ENCODE results near the gene RDX. TPM values are rescaled to one million over a fixed set of nuclear protein-coding genes. Genes with fewer than 3 reads are reported as not detected.

RDX gene
- total RNA-seq, 1 donor from 2014 or later = 125 TPM

- intact Hi-C loops (cut with micrococcal nuclease) = no loop called here
Measured at GRCh38 chr11:110131386-110132123, 164.9 kb downstream of the RDX start.

GRCh38 chr11:110130642-110131238 is 165.7 kb downstream of the RDX start:
- Histone ChIP-seq H3K27ac (replicated peaks) (no peak overlapping the region), H3K9me3 (replicated peaks) (no peaks in the 10 kb centered on the region), H3K4me1 (peaks cover 45% of the 10 kb centered on the region), H3K27me3 (ENCODE audit: low read depth) (no peaks in the 10 kb centered on the region), H3K36me3 (no peaks in the 10 kb centered on the region), H3K4me3 (no peak overlapping the region)
- intact Hi-C loops (cut with micrococcal nuclease) = no loop called here
- no peak for TF ChIP-seq CTCF (IDR thresholded peaks at IDR 0.05; ENCODE audit: borderline replicate concordance)
- DNase-seq = no peak

More at GRCh38 chr11:110131386-110132123, 164.9 kb downstream of the RDX start:
- no peak for TF ChIP-seq CTCF (IDR thresholded peaks at IDR 0.05; ENCODE audit: borderline replicate concordance)
- no peaks in the 10 kb centered on the region for H3K27me3 ChIP-seq (ENCODE audit: low read depth)
- no peak overlapping the region for H3K27ac ChIP-seq (replicated peaks)
- no peaks in the 10 kb centered on the region for H3K9me3 ChIP-seq (replicated peaks)
- H3K36me3 ChIP-seq = peaks cover 2% of the 10 kb centered on the region
- no peak overlapping the region for H3K4me3 ChIP-seq
- peaks cover 42% of the 10 kb centered on the region for H3K4me1 ChIP-seq
- DNase-seq = no peak

- TF ChIP-seq CTCF (IDR thresholded peaks at IDR 0.05; ENCODE audit: borderline replicate concordance) = no peak
- no peak for DNase-seq
- H3K9me3 ChIP-seq (replicated peaks) = no peaks in the 10 kb centered on the region
Measured at GRCh38 chr11:110128161-110128560, 168.3 kb downstream of the RDX start.

GRCh38 chr11:110126936-110127335 is 169.5 kb downstream of the RDX start:
- TF ChIP-seq CTCF (IDR thresholded peaks at IDR 0.05; ENCODE audit: borderline replicate concordance) = no peak
- H3K4me1 ChIP-seq = peaks cover 39% of the 10 kb centered on the region
- intact Hi-C loops (cut with micrococcal nuclease) = no loop called here
- H3K36me3 ChIP-seq = no peaks in the 10 kb centered on the region
- no peak for DNase-seq
- no peaks in the 10 kb centered on the region for H3K9me3 ChIP-seq (replicated peaks)
- H3K4me3 ChIP-seq = no peak overlapping the region
- no peak overlapping the region for H3K27ac ChIP-seq (replicated peaks)
- H3K27me3 ChIP-seq (ENCODE audit: low read depth) = no peaks in the 10 kb centered on the region

More at GRCh38 chr11:110128161-110128560, 168.3 kb downstream of the RDX start:
- H3K27ac ChIP-seq (replicated peaks) = no peak overlapping the region
- no peaks in the 10 kb centered on the region for H3K36me3 ChIP-seq
- no peak overlapping the region for H3K4me3 ChIP-seq
- H3K4me1 ChIP-seq = peaks cover 34% of the 10 kb centered on the region
- H3K27me3 ChIP-seq (ENCODE audit: low read depth) = no peaks in the 10 kb centered on the region
- intact Hi-C loops (cut with micrococcal nuclease) = no loop called here

- Histone ChIP-seq H3K27me3 (ENCODE audit: low read depth) (no peaks in the 10 kb centered on the region), H3K4me1 (peaks cover 46% of the 10 kb centered on the region), H3K27ac (replicated peaks) (no peak overlapping the region), H3K4me3 (no peak overlapping the region), H3K36me3 (no peaks in the 10 kb centered on the region), H3K9me3 (replicated peaks) (no peaks in the 10 kb centered on the region)
- TF ChIP-seq CTCF (IDR thresholded peaks at IDR 0.05; ENCODE audit: borderline replicate concordance) = no peak
- intact Hi-C loops (cut with micrococcal nuclease) = no loop called here
- no peak for DNase-seq
Measured at GRCh38 chr11:110125632-110126031, 170.8 kb downstream of the RDX start.

Other genes starting within 250 kb of the RDX start
- gene ZC3H12C, start 203.2 kb downstream of the RDX start, total RNA-seq = 16.8 TPM
- gene FDX1, start 133.3 kb upstream of the RDX start, total RNA-seq = 26.3 TPM